ENCODE data around the gene ZNF207.
"Not testable (repeated sequence)": the region's sequence is repeated elsewhere in the genome, so short reads cannot be mapped to it uniquely, and the experiment has no call there.

ZNF207 gene

GRCh38 chr17:32341141-32341856, 8.7 kb upstream of the ZNF207 start:
- DNase-seq = peak; percentile 40

GRCh38 chr17:32341857-32342602, 7.9 kb upstream of the ZNF207 start, which contains the start of gene C17orf75:
TSS of gene C17orf75 (minus strand) at chr17:32342173. CDS start at chr17:32342139, 34 bp downstream.
- peak; percentile 80 for DNase-seq

GRCh38 chr17:32342603-32343325, 7.2 kb upstream of the ZNF207 start:
- no peak for DNase-seq

- no peak for DNase-seq
Observed at GRCh38 chr17:32345951-32346600, 3.9 kb upstream of the ZNF207 start.

GRCh38 chr17:32348483-32348800, 1.5 kb upstream of the ZNF207 start:
- DNase-seq = no peak

GRCh38 chr17:32349503-32349853, 479 bp upstream of the ZNF207 start:
- DNase-seq = no peak

GRCh38 chr17:32350666-32351418, 885 bp downstream of the ZNF207 start:
- no peak for DNase-seq

- not testable (repeated sequence) for DNase-seq
Observed at GRCh38 chr17:32352734-32353133, 2.8 kb downstream of the ZNF207 start.

- DNase-seq = no peak
Observed at GRCh38 chr17:32355649-32356377, 5.9 kb downstream of the ZNF207 start.

- DNase-seq = no peak
Observed at GRCh38 chr17:32356378-32356743, 6.4 kb downstream of the ZNF207 start.

GRCh38 chr17:32356750-32357149, 6.8 kb downstream of the ZNF207 start:
- no peak for DNase-seq

GRCh38 chr17:32357615-32358014, 7.7 kb downstream of the ZNF207 start:
- no peak for DNase-seq

GRCh38 chr17:32361270-32361669, 11.3 kb downstream of the ZNF207 start:
- DNase-seq = no peak

GRCh38 chr17:32370426-32370825, 20.5 kb downstream of the ZNF207 start:
- DNase-seq = no peak

- no peak for DNase-seq
Observed at GRCh38 chr17:32382526-32383223, 32.7 kb downstream of the ZNF207 start.

- no peak for DNase-seq
Observed at GRCh38 chr17:32383926-32384434, 34.0 kb downstream of the ZNF207 start.

GRCh38 chr17:32385121-32385520, 35.2 kb downstream of the ZNF207 start:
- no peak for DNase-seq

- DNase-seq = no peak
Observed at GRCh38 chr17:32385971-32386370, 36.0 kb downstream of the ZNF207 start.

GRCh38 chr17:32386844-32387243, 36.9 kb downstream of the ZNF207 start:
- no peak for DNase-seq

- DNase-seq = not testable (repeated sequence)
Observed at GRCh38 chr17:32388128-32388527, 38.2 kb downstream of the ZNF207 start.
